ENCODE results near the gene KIAA1671. TPM values are rescaled to one million over a fixed set of nuclear protein-coding genes. Genes with fewer than 3 reads are reported as not detected.

Gene KIAA1671
- total RNA-seq, 1 donor from 2014 or later: 20.6 TPM

DNA sequence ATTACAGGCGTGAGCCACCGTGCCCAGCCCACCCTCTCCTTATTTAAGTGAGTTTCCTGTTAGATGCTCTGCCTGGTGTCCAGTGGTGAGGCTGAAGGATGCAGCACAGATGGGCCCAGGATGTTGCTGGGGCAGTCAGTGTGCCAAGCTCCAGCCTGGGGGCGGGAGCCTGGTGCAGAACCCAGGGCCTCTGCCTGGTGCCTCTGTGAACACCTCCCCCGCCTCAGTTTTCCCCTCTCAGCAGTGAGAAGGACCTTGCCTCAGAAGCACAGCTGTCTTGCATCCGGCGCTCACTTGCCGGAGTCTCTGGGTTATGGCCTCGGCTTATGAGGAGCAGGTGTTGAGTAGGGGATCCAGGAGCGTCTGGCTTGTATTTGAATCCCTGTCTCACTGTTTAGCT is 116.2 kb downstream of the KIAA1671 start:
- DNase-seq: no peak

DNA sequence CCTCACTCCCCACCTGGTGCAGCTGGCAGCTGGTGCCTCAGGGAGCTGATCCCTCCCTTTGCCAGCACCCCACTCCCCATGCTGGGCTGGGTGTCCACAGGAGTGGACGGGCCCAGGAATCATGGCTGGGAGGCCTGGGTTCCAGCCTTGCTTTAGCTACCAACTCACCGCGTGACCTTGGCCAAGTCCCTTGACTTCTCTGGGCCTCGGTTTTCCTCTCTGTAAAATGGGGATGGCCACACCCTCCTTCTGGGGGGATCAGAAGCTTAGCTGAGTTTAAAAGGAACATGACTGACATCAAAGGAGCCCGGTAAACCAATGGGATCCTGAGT is 116.9 kb downstream of the KIAA1671 start:
- DNase-seq: no peak

DNA sequence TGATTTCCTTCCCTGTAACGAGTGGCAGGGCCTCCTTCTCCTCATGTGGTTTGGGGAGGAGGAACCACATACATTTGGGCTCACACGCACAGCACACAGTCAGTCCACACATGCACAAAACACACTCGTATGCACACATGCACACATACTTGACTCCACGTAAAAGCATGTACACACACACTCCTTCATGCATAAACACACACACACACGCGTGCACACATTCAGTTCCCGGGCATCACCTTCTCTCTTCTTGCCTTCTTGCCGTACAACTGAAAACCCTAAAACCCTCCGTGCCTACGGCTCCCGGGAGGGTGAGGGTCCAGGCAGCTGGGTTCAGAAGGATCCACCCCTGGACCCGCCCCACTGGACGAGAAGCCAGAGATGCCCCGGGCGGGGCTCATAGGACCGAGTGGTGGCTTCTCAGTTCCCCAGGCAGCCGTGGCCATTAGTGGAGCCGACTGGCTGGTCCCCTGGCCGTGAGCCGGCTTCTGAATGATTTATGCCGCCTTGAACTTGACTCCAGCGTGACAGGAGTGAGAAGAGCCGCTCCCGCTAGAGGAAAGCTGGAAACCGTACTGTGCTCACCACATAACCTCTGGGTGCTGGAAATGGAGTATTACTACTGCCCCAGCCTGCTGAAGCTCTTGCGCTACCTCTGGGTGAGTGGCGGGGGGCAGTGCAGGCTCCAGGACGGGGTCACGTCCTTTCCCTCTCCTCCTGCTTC is 117.4 kb downstream of the KIAA1671 start:
- DNase-seq: no peak

DNA sequence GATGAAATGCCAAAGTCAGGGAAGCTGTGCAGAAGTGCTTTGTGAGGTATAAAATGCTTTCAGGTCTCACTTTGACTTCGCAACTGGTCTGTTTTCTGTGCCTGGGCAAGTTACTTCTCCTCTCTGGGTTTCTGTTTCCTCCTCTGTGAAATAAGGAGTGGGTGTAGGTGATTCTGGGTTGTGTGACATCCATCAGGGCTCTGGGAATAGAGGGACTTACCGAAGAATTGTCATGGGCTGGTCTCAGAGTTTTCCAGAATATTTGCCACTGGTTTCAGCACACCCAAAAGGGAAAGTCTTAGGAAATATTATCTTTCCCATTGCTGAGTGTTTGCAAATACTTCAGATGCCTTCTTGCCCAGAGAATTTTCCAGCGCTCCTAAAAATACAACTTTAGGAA is 118.4 kb downstream of the KIAA1671 start:
- no peak for DNase-seq

DNA sequence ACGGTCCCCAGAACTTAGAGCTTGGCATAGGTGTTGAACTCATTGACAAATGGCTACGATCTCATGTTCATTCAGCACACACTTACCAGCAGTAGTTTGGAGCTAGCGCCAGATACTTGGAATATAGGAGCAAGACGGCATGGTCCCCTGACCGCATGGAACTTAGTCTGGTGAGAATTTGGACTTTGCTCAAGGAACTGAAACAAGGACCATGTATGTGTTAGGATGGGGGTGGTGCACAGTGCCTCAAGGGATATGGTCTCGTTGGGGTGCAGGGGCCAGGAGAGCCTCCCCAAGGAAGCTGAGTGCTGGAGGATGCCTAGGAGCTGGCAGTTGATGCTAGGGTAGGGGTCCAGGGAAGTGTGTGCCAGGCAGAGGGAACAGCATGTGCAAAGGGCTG is 119.2 kb downstream of the KIAA1671 start:
- DNase-seq: no peak

DNA sequence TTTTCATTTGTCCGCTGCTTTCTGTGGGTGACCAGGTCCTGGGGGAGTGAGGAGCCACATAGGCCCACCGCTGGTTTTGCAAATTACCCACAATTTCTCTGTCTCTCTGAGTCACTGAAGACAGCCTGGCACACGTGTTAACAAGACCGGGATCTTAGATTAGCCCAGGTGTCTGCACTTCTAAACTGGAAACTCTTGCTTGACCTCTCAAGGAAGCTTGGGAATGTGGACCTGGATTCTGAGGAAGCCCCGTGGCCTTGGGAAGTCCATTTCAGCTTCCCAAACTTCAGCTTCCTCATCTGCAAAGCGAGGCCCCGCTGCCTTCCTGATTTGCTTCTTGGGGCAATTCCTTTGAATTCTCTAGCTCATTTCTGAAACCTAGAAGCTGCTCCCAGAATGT is 119.9 kb downstream of the KIAA1671 start:
- no peak for DNase-seq

DNA sequence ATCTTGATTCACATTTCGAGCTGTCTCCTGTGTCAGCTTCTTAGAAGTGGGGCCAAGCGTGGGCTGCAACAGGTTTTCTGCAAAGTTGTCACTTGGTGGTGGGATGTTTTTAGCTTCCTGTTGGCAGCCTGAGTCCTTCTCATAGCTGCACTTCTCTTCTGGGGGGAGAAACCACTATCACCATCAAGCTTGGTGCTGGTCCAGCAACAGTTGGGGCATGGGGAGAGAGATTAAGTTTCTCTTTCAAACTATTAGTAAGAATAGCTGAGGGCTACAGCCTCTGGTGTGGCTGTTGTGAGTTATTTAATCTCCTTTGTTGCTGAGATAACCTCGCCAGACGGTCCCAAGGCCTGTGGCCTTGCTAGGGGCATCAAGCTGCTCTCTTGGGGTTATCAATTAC is 123.8 kb downstream of the KIAA1671 start:
- no peak for DNase-seq

DNA sequence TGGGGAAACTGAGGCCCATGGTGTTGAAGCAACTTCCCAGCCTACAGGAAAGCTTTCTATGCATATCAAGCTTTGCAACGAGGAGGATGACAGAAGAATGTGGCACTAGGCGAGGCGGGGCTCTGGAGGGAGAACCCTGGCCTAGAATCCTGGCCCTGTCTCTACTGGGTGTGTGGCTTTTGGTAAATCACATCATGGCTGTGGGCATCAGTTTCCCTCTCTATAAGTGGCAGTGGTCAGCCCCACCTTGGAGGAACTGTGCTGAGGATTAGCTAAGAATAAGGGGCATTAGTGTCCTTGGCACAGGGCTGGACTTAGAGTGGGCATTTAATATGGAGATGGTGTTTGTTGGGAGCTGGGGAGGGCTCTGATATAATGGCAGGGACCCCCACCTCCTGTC is 124.5 kb downstream of the KIAA1671 start:
- no peak for DNase-seq

DNA sequence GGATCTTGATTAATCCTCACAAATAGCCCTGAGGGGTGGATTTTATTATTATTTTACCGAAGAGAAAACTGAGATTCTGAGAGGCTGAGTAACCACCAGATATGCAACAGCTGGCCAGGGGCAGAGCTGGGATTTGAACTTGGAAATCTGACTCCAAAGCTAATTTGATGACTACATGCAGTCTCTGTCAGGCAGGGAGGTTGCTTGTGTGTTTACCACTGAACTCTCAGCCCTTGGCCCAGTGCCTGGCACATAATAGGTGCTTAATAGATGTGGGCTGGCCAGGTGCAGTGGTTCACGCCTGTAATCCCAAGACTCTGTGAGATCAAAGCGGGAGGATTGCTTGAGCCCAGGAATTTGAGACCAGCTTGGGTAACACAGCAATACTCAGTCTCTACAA is 125.4 kb downstream of the KIAA1671 start:
- DNase-seq: no peak

DNA sequence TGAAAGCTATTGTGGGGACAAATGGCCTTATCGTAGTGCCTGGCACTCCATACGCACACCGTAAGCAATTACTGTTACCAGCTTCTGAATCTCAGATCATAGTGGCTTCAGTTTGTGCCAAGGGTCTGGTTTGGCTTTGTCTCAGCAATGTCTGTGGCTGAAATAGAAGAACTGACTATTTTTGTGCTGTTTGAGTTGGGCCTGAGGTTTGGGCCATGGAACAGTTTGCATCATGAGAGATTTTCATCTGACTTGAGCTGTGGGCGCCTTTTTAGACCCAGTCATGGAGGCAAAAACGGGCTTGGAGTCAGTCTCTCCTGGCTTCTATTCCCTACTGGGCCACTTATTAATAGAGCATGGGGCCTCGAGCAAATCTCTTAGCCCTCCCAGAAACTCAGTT is 126.1 kb downstream of the KIAA1671 start:
- no peak for DNase-seq

DNA sequence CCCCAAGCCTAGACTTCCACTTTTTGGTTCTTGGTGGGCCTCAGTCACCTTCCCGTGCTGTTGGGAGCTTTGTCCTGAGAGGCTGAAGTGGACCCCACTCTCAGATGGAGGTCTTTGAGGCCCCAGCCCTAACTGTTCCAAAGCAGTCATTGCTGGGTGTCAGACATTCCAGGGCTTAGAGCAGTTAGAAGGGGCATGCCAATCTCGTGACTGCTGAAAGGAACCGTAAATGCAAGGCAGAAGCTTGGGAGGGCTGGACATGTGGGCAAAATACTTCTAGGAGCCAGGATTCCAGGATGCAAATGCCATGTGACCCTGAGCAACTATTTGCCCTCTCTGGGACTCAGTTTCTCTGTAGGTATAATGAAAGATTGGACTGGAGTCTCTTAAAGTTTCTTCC is 128.3 kb downstream of the KIAA1671 start:
- DNase-seq: no peak

DNA sequence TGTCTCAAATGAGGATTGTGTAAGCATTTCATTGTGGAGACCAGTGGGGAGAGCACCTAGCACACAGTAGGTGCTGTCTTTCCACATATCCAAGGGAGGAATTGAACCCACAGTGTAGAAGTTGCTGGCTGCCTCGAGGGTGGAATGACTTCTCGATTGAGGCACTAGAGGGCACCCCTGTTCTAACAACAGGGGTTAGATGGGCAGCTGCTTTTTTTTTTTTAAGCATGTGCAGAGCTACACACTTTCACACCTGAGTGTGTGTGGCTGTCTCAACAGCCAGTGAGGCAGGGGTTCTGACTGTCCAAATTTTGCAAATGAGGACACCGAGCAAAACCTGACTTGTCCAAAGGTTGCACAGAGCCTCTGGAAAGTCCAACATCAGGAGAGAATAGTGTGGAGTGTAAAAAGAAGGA is 128.9 kb downstream of the KIAA1671 start:
- no peak for DNase-seq

DNA sequence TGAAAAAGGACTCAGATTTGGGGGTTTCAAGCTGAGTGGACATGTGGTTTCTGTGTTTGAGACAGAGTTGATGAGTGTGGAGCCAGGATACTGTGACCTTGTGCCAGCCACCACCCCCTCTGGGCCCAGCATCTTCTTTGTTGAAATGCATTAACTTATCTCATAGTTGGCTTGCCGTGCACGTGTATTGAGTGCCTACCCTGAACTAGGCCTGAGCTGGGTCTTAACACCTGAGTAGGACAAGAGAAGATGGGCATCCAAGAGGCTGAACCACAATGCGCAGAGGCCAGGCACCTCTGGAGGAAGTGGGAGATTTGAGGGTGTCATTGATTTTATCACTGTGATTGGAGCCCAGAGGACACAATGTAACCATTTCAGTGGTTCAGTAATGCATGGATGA is 129.6 kb downstream of the KIAA1671 start:
- DNase-seq: no peak

DNA sequence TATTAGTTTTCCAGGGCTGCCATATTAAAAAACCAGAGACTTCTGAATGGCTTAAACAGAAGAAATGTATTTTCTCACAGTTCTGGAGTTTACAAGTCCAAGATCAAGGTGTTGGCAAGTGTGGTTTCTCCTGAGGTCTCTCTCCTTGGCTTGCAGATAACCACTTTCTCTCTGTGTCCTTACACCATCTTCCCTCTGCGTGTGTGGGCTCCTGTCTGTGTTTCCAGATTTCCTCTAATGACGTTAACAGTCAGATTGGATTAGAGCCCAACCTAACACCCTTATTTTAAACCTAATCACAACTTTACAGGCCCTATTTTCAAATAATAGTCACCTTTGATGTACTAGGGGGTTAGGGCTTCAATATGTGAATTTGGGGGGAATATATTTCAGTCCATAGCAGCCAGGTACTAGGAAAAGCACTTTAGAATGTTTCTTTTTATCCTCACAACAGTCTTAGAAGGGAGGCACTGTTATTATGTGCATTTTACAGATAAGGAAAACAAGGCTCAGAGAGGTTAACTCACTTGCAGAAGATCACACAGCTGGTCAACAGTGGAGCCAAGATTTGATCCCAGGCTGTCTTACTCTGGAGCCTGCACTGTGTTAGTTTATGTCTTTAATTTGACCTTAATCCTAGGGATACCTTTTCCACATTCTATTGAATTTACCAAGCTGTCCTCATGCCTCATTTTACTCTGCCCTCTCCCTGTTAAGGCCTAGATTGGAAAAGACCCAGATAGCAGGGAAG is 130.7 kb downstream of the KIAA1671 start:
- DNase-seq: no peak

DNA sequence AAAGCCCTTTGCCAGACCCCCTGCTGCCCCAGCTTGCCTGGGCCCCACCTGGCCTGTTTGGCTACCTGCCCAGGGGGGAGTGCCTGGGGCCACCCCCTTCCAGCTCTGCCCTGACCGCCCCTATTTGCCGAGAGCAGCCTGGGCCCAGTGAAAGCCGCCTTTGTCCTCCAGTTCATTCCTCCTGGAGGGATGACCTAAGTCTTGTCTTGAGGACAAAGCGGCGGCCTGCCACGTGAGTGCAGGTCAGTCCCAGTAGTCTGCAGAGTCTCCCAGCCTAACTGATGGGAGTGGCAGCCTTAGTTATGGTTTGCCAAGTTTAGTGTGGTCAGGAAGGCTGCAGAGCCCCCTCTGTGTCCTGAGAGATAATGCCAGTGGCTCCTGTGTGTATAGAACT is 131.3 kb downstream of the KIAA1671 start:
- no peak for DNase-seq

DNA sequence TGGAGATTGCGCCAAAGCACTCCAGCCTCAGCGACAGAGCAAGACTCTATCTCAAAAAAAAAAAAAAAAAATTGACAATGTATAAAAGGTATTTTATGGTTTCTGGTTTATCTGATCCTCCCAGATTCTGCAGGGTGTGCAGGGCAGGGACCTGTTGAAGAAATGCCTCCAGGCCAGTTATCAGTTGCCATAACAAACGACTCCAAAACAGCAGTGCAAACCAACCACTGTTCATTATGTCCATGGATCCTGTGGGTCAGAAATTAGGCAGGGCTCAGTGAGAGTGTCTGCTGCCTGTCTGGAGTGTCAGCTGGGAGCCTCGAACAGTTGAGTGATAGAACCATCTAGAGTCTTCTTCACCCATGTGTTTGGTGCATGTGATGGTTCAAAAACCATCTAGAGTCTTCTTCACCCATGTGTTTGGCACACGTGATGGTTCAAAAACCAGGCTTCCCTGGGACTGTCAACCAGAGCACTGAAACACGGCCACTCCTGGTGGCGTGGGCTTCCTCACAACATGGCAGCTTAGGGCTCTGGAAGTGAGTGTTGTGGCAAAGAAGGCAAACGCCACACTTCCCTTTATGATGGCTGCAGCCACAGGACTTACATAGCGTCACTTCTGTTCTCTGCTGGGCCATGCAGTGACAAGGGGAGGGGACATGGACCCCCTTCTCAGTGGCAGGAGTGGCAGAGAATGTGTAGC is 132.0 kb downstream of the KIAA1671 start:
- no peak for DNase-seq

DNA sequence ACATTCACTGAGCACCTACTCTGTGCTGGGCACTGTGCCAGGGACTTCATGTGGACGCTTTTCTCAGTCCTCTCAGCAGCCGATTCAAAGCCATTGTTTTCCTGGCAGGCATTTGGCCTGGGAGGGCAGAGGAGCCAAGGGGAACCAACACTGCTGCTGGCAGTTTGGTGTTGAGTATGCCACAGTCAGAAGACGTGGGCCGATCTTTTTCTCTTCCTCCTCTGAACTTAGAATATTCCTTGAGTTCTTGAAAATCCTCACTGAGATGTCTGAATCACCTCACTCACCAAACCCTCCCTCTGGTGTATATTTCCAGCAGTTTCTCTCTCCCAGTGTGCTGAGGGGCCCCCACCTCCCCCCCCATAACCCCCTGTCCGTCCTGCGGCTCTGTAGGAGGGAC is 132.6 kb downstream of the KIAA1671 start:
- no peak for DNase-seq

DNA sequence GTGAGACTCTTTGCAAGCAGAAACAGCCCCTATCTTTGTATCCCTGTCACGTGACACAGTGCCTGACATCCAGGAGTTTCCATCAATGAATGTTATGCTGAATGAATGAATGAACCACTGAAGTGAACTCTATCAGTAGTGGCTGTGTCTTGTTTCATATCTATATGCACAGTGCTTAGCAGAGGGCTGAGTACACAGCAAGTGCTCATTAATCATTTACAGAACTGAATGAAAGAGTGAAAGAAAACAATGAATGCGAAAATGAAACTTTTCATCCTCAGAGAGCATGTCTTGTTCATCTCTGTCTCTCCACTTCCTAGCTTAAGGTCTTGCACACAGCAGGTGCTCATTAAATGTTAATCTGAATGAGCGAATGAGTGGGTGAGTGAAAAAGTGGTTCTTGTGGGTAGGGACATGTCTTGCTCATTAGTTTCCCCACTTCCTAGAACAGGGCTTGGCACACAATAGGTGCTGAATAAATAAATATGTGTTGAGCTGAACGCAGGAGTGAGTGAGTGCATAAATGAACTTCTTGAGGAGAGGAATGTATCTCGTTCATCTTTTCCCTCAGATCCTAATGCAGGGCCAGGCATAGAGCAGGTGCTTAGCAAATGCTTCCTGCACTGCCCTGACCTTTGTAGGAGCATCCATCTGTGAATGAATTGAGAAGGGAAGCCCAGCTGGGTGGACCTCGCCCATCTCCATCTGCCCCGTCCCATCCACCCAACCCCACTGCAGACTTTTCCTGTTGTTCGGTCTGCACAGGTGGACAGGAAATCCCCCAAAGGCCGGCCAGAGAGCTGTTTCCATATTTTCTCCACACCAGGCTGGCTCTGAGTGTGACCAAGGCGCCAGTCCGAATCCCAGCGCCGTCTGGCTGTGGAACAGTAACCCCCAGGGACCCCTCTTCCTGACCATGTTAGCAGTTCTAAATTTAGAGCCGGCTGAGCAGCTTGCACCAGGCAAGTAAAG is 133.7 kb downstream of the KIAA1671 start:
- peak; percentile 60 for DNase-seq

DNA sequence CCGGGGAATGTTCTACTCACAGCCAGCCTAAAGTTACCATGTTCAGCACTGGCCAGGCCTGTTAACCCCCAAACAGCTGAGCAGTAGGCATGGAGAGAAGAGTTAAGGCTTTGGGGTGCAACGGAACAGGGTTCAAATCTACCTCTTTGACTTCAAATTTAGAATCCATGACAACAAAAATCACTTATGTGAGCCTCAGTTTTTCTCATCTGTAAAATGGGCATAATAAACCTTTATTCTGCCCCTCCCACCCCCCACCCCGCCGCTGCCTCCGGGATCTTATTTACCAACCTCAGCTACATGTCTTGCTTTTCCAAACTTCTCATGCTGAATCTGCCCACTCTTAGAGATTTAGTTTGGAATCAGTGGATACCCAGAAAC is 134.4 kb downstream of the KIAA1671 start:
- no peak for DNase-seq

DNA sequence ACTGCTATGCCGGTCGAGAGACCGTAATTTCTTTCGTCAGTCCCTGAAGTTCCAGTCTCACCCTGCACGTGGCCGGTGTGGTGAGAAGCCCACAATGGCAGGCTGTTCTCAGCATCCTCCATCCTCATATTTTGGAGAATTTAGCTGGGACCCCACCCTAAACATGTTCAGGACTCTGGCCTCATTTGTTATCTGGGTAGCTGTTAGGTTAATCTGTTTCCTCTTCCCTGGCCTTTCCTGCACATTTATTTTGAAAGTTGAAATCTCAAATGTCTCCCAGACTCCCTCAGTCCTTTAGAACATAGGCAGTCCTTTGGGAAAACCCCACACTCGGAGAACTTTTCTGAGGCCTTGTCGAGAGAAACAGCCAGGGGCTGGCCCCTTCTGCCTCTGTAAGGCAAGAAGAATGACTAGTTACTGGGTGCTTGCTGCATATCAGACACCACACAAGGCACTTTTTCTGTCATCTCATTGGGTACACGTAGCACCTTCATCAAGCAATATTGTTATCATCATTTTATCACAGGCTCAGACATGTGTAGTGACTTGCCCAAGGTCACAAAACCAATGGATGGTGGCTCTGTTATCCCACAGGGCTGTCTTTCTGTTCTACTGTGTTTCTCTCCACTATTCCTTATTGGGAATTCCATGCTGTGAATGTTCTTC is 137.8 kb downstream of the KIAA1671 start:
- DNase-seq: no peak

DNA sequence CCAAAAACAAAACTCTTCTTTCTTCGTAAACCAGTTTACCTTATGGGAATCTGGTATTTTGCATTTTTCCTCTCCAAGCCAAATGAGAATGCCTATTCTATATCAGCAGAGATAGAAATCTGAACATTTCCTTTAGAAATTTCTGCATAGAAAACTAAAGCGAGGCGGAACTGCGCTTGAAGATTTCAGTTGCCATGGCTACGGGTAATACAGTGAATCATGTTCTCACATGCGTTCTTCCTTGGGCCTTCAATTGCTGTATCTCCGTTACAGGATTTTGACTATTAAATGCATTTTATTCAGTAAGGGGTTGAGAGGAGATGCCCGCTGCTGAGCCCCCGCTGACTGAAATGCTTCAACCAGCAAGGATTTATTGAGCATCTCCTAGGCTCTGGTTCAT is 138.9 kb downstream of the KIAA1671 start:
- no peak for DNase-seq

DNA sequence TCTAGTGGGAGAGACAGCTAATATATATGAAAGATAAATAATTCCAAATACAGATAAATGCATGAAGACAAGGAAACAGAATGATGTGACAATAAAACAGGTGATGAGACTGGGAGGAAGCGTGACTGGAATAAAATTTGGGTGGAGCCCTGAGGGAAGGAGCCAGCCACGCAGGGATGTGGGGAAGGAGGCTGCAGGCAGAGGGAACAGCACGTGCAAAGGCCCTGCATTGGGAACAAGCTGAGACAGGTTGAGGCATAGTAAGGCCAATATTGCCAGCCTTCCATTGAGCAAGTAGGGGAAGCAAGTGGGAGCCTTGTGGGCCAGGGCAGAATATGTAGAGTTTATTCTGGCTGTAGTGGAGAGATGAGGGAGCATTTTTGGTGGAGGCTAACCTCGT is 139.6 kb downstream of the KIAA1671 start:
- no peak for DNase-seq
